Epidermal melanocyte (primary cell): ENCODE data around the gene SNAI3.

Experiments used
- DNase-seq: peaks from one replicate; pipeline ENCODE4 v3.0.0; 2011; ENCODE audit warnings: low spot score; ENCODE audit not compliant: insufficient read length

The SNAI3 gene

DNA sequence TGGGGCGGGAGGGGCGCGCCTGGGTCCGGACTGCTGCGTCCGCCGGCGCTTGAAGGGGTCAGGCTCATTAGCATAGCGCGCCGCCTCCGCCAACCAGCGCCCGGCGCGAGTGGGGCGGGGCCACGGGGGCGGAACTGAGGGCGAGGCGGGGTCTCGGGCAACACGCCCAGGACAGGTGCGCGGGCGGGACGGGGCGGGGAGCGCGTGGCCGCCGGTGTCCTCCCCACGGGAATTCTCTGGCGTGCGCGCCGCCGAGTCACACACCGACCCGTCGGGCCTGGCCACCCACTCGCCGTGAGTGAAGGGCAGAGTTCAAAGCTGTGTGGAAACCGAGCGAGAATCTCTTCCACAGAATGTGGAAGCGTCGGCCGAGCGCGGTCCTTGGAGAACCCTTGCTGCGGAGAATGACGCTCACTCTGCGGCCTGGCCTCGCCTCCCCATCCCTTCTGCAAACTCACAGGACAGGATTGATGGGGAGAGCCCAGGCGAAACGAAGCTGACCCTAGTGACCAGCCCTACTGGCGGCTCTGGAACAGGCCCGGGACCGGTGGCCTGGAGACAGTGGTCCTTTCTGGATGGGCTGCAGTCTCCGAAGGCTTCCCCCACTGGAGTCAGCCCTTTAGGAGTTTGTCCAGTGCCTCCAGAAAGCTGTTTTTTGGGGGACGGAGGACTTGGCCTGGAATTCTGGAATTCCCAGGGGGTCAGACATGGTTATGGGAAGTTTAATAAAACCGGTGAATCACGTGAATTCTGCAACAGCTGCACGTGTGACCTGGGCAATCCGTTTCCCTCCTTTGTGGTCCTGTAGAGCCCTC is at the start of gene SNAI3:
SNAI3 (minus strand) TSS at position 69 of the 815 bp plus-strand sequence. CDS start 101 bp downstream, outside the sequence.
- DNase-seq, result peak; percentile 84

DNA sequence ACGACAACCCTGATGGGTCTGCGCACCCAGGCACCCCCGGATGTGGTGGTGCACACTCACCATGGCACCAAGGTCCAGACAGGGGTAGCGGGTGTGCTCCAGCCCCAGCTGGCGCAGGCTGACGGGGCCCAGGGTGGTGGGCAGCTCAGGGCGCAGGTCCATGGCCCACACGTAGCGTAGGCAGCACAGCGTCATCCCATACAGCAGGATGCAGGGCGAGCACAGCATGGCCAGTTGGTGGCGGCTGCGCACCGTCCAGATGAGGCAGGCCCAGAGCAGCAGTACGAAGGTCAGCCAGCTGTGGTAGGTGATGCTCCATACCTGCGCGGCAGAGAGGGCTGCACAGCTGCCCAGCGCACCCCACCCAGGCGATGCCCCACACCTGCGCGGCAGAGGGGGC is 49.8 kb upstream of the SNAI3 start:
- no peak for DNase-seq

GRCh38 chr16:88735616-88736015 is 49.3 kb upstream of the SNAI3 start:
- no peak for DNase-seq

GRCh38 chr16:88735121-88735520 is 48.8 kb upstream of the SNAI3 start:
- no peak for DNase-seq

- no peak for DNase-seq
These were observed 48.0 kb upstream of the SNAI3 start for GRCh38 chr16:88734361-88734728.

- DNase-seq, result no peak
These were observed 47.5 kb upstream of the SNAI3 start for GRCh38 chr16:88733630-88734360.

GRCh38 chr16:88732961-88733294 is 46.6 kb upstream of the SNAI3 start:
- DNase-seq, result no peak

DNA sequence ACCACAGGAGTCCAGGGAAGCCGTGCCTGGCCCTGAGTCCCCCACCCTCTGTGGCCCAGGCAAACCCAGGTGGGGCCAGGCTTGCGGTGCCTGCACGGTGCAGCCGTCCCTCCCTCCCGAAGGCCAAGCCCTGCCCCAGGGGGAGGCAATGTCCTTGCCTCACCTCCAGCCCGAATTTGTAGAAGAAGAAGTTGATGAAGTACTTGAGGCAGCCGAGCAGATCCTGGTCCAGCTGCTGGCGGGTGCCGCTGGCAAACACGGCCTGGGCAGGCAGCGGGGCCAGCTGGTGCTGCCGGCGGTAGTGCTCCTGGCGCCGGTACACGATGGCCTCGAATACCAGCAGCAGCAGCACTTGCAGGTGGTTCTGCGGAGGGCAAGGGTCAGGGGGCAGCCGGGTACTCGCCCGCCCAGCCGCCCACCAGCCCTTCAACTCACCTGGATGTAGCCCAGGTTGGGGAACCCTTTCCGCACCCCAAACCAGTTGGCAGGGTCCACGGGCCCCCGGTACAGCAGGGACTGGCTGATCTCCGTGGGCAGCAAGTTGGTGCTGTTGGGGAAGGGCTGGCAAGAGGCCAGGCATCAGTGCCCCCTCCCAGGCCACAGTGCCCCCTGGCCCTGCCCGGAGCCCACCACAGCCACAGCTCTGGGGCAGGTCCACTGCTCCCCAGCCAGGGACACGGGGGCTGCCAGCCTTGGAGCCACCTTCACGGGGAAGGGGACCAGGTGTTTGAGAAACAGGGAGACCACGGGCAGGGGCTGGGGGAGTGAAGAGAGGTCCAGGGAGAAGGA is 46.1 kb upstream of the SNAI3 start:
- no peak for DNase-seq

GRCh38 chr16:88731699-88732098 is 45.4 kb upstream of the SNAI3 start:
- DNase-seq, result no peak

GRCh38 chr16:88730632-88731607 is 44.6 kb upstream of the SNAI3 start:
- DNase-seq, result no peak

- no peak for DNase-seq
These were observed 41.6 kb upstream of the SNAI3 start for GRCh38 chr16:88727871-88728270.

DNA sequence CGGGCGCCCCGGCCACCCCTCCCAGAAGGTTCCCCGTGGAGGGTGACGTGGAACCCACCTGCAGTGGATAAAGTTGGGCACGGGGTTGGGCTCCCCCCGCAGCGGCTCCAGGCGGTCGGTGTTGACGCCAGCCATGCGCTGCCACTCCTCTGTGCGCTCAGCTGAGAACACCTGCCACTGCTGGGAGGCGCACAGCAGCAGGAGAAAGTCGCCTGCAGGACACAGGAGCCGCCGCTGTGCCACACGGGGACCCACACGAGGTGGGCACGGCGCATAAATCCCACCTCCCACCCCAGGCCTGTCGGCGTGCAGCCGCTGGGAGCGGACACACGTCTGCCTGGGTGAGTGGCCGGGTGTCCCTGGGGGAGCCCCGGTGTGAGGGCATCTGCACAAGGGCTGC is 40.7 kb upstream of the SNAI3 start:
- no peak for DNase-seq

- DNase-seq, result no peak
These were observed 40.1 kb upstream of the SNAI3 start for GRCh38 chr16:88726408-88726749.

GRCh38 chr16:88725609-88726407 is 39.5 kb upstream of the SNAI3 start:
- DNase-seq, result no peak

- DNase-seq, result no peak
These were observed 38.7 kb upstream of the SNAI3 start for GRCh38 chr16:88724855-88725555.

- no peak for DNase-seq
These were observed 37.6 kb upstream of the SNAI3 start for GRCh38 chr16:88723911-88724310.

DNA sequence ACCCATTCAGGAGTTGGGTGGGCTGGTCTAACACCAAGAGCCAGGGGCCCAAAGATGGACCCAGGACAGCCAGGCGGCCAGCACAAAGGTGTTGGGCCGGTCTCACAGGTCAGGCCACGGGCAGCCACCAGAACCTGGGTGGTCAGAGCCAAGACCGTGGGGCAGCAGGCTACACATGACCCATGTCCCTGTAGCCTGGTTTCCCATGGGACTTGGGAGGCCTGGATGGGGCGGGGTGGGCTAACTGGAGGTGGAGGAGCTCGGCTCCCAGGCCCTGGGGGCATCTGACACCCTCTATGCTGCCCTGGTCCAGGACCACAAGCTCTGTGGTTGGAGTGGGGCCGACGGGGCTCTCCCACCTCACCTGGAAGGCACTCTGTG is 37.2 kb upstream of the SNAI3 start:
- DNase-seq, result no peak

- no peak for DNase-seq
These were observed 36.6 kb upstream of the SNAI3 start for GRCh38 chr16:88722784-88723506.
